ENCODE data around the gene MRPS18C. TPM values are rescaled to one million over a fixed set of nuclear protein-coding genes. Genes with fewer than 3 reads are reported as not detected.

MRPS18C gene
- total RNA-seq, 4 donors from 2014 or later, result 10.7 to 32.2 (median 16.5) TPM

GRCh38 chr4:83456184-83456501 is 285 bp downstream of the MRPS18C start:
- peaks cover 0 to 29% (median 22%) of the 10 kb centered on the region in 4 donors for H3K4me1 ChIP-seq
- WGBS, 2 donors (ENCODE audit: low coverage in 1 of 2), result 0% methylated on average over 4 to 7 of the region's 7 CpGs
- in situ Hi-C loops (cut with MboI; ENCODE audit: low pct_ligation_motif_present in 1 of 4, low pct_unique_long_range_greater_than_20kb in 1 of 4, low sequenced_read_pairs in 3 of 4) (loop anchor here in 2 of 4 donors (10.0 to 25.0 kb wide), 3 partner anchors 171 to 594 kb away; partner anchors contain the start of genes COPS4 (in 1 of the 2) and COQ2 (in 1 of the 2)), intact Hi-C loops (cut with DNase I; ENCODE audit: low total_unique reads) (no loop called here)
- H3K4me3 ChIP-seq, result peak overlapping the region; percentile 49 to 88 (median 70)
- DNase-seq, result no peak
- H3K27me3 ChIP-seq, result no peaks in the 10 kb centered on the region
- H3K9me3 ChIP-seq, result no peaks in the 10 kb centered on the region
- peak overlapping the region; percentile 95 to 98 (median 96) for H3K27ac ChIP-seq
- peaks cover 0 to 31% (median 12%) of the 10 kb centered on the region in 4 donors for H3K36me3 ChIP-seq
- TF ChIP-seq POLR2AphosphoS5 (IDR thresholded peaks at IDR 0.05) (no peak), POLR2A (IDR thresholded peaks at IDR 0.05) (no peak), EP300 (IDR thresholded peaks at IDR 0.05; ENCODE audit: low read depth) (no peak), CTCF (IDR thresholded peaks at IDR 0.05) (no peak)

DNA sequence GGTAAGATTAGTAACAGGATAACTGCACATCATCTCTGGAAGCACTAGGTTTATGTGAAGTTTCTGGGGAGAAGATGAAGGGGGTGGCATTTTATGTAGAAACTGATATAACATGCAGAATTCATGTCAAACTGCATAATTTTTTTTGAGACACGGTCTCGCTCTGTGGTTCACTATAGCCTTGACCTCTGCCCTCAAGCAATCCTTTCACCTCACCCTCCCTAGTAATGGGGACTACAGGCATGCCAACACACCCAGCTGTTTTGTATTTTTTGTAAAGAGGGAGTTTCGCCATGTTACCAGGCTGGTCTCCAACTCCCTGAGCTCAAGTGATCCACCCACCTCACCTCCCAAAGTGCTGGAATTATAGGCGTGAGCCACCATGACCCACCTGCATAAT is 17.6 kb downstream of the MRPS18C start:
- Histone ChIP-seq H3K4me1 (no peaks in the 10 kb centered on the region), H3K36me3 (peaks cover 0 to 5% (median 2%) of the 10 kb centered on the region in 4 donors), H3K27me3 (no peaks in the 10 kb centered on the region), H3K27ac (no peak overlapping the region), H3K9me3 (no peaks in the 10 kb centered on the region), H3K4me3 (no peak overlapping the region)
- in situ Hi-C loops (cut with MboI; ENCODE audit: low pct_ligation_motif_present in 1 of 4, low pct_unique_long_range_greater_than_20kb in 1 of 4, low sequenced_read_pairs in 3 of 4), result loop anchor here in 2 of 4 donors (25.0 kb wide), 2 partner anchors 436 to 611 kb away; partner anchors contain the start of gene COPS4 (in 1 of the 2)
- no peak for DNase-seq
- intact Hi-C loops (cut with DNase I; ENCODE audit: low total_unique reads), result no loop called here
- WGBS, 2 donors (ENCODE audit: low coverage in 1 of 2), result 81 to 92% methylated on average over 3 to 4 of the region's 4 CpGs
- no peak for TF ChIP-seq EP300 (IDR thresholded peaks at IDR 0.05; ENCODE audit: low read depth)
- TF ChIP-seq CTCF (IDR thresholded peaks at IDR 0.05), result no peak
- TF ChIP-seq POLR2A (IDR thresholded peaks at IDR 0.05), result no peak
- no peak for TF ChIP-seq POLR2AphosphoS5 (IDR thresholded peaks at IDR 0.05)

GRCh38 chr4:83473966-83474365 is 18.1 kb downstream of the MRPS18C start:
- Histone ChIP-seq H3K9me3 (no peaks in the 10 kb centered on the region), H3K4me3 (no peak overlapping the region), H3K27ac (no peak overlapping the region), H3K27me3 (no peaks in the 10 kb centered on the region), H3K36me3 (peaks cover 0 to 3% (median 0%) of the 10 kb centered on the region in 4 donors), H3K4me1 (no peaks in the 10 kb centered on the region)
- in situ Hi-C loops (cut with MboI; ENCODE audit: low pct_ligation_motif_present in 1 of 4, low pct_unique_long_range_greater_than_20kb in 1 of 4, low sequenced_read_pairs in 3 of 4), result loop anchor here in 2 of 4 donors (25.0 kb wide), 2 partner anchors 437 to 612 kb away; partner anchors contain the start of gene COPS4 (in 1 of the 2)
- DNase-seq, result no peak
- intact Hi-C loops (cut with DNase I; ENCODE audit: low total_unique reads), result no loop called here
- TF ChIP-seq POLR2A (IDR thresholded peaks at IDR 0.05) (no peak), CTCF (IDR thresholded peaks at IDR 0.05) (no peak), EP300 (IDR thresholded peaks at IDR 0.05; ENCODE audit: low read depth) (no peak), POLR2AphosphoS5 (IDR thresholded peaks at IDR 0.05) (no peak)
- WGBS, 2 donors (ENCODE audit: low coverage in 1 of 2), result 86 to 100% methylated on average over 1 to 2 of the region's 2 CpGs

GRCh38 chr4:83484500-83485461 is 28.9 kb downstream of the MRPS18C start, which contains the start of gene ABRAXAS1:
Gene ABRAXAS1 (minus strand): TSS chr4:83485100. CDS start chr4:83485072, 28 bp downstream.
- intact Hi-C loops (cut with DNase I; ENCODE audit: low total_unique reads) (no loop called here), in situ Hi-C loops (cut with MboI; ENCODE audit: low pct_ligation_motif_present in 1 of 4, low pct_unique_long_range_greater_than_20kb in 1 of 4, low sequenced_read_pairs in 3 of 4) (no loop called here)
- Histone ChIP-seq H3K27ac (peak within 1 kb of the TSS; percentile 90 to 95 (median 94)), H3K9me3 (no peaks in the 10 kb centered on the region), H3K36me3 (peaks cover 0 to 3% (median 0%) of the 10 kb centered on the region in 4 donors), H3K4me3 (peak within 1 kb of the TSS; percentile 50 to 83 (median 64)), H3K27me3 (no peaks in the 10 kb centered on the region), H3K4me1 (peaks cover 0 to 14% (median 9%) of the 10 kb centered on the region in 4 donors)
- DNase-seq, result peak; percentile 95
- TF ChIP-seq CTCF (IDR thresholded peaks at IDR 0.05) (no peak), POLR2AphosphoS5 (IDR thresholded peaks at IDR 0.05) (peak; percentile 92 to 97 (median 94)), POLR2A (IDR thresholded peaks at IDR 0.05) (peak; percentile 70), EP300 (IDR thresholded peaks at IDR 0.05; ENCODE audit: low read depth) (no peak)
- WGBS, 2 donors (ENCODE audit: low coverage in 1 of 2), result 0 to 1% methylated on average over 5 to 68 of the region's 93 CpGs

All from transverse colon (tissue), 4 donors.